K562 (cell line): Measurements from ENCODE around the gene CIAO2B.

ENCODE experiments used
- FOSL1 ChIP-seq: fragments of 200-800 bp; sonication (Bioruptor generic); conservative IDR thresholded peaks from 2 replicates; pipeline ENCODE4 v1.6.1; 2016; ENCODE audit warnings: missing genetic modification characterization, missing compliant biosample characterization
- MYC ChIP-seq, 2 experiments: fragments of 250-450 bp in 1 of 2; sonication (Bioruptor Pico) in 1 of 2; IDR thresholded peaks; 2 replicates each; pipeline versions ENCODE4 v1.5.1 to v1.6.1; 2012 to 2021; ENCODE audit warnings: low read depth in 2 of 2, borderline replicate concordance in 1 of 2, improper control_type of control experiment in 1 of 2, low read length in 1 of 2, mild to moderate bottlenecking in 1 of 2, moderate library complexity in 1 of 2
- OTX1 ChIP-seq: fragments of 450-650 bp; formaldehyde crosslinking; IDR thresholded peaks from 2 replicates; pipeline ENCODE4 v1.4.0; 2022; ENCODE audit warnings: mild to moderate bottlenecking
- TEAD4 ChIP-seq, 2 experiments: sonication (generic) in 1 of 2; formaldehyde crosslinking in 1 of 2; IDR thresholded peaks; 2 replicates each; pipeline versions ENCODE4 v1.6.1 to v1.8.0; 2012 to 2022; ENCODE audit warnings: borderline replicate concordance in 1 of 2, inconsistent platforms in 1 of 2, low read length in 1 of 2, mild to moderate bottlenecking in 1 of 2, missing genetic modification reagents in 1 of 2
- ZNF644 ChIP-seq: fragments of 200-800 bp; sonication (Bioruptor generic); IDR thresholded peaks from 2 replicates; pipeline ENCODE4 v1.6.1; 2016; ENCODE audit warnings: low read depth, missing genetic modification characterization, missing compliant biosample characterization
- ZNF780A ChIP-seq: fragments of 250-450 bp; sonication (Bioruptor Pico); IDR thresholded peaks from 2 replicates; pipeline ENCODE4 v1.5.0; 2021; ENCODE audit warnings: mild to moderate bottlenecking
- TF ChIP-seq, protein P1 (sequence below), 2 experiments: fragments of 450-650 bp; formaldehyde crosslinking in 1 of 2; IDR thresholded peaks; 2 replicates each; pipeline versions ENCODE4 v1.4.0 to v1.6.1; 2014 to 2020; ENCODE audit warnings: mild to moderate bottlenecking in 2 of 2, borderline replicate concordance in 1 of 2, low read depth in 1 of 2

DNA sequence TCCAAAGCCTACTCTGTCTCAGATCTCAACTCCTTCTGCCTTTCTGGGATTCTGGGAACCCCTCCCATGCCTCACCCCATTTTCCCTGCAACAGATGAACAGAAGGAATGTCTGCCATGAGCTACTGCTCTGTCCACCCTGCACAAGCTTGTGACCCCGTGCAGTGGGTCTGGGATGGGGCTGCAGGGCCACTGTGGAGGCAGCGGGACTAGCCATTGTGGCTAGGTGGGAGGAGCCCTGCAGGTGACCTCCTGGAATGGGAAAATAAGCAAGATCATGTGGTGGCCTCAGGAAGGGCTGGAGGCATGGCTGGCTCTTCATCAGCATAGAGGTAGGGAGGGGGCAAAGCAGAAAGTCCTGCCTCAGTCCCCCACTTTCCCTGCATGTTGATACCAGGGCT lies 40.1 kb downstream of the CIAO2B start:
- TF ChIP-seq OTX1 (CRISPR knock-in tag) (no peak), MYC (IDR thresholded peaks at IDR 0.05; ENCODE audit: low read depth, low read length) (no peak), MYC (CRISPR knock-in tag; IDR thresholded peaks at IDR 0.05; ENCODE audit: borderline replicate concordance, low read depth) (no peak), ZNF644 (tag) (no peak), FOSL1 (tag) (no peak), ZNF780A (no peak), TEAD4 (IDR thresholded peaks at IDR 0.05; ENCODE audit: low read length) (no peak), TEAD4 (CRISPR knock-in tag; IDR thresholded peaks at IDR 0.05; ENCODE audit: borderline replicate concordance) (no peak)
- TF ChIP-seq, protein P1, sequence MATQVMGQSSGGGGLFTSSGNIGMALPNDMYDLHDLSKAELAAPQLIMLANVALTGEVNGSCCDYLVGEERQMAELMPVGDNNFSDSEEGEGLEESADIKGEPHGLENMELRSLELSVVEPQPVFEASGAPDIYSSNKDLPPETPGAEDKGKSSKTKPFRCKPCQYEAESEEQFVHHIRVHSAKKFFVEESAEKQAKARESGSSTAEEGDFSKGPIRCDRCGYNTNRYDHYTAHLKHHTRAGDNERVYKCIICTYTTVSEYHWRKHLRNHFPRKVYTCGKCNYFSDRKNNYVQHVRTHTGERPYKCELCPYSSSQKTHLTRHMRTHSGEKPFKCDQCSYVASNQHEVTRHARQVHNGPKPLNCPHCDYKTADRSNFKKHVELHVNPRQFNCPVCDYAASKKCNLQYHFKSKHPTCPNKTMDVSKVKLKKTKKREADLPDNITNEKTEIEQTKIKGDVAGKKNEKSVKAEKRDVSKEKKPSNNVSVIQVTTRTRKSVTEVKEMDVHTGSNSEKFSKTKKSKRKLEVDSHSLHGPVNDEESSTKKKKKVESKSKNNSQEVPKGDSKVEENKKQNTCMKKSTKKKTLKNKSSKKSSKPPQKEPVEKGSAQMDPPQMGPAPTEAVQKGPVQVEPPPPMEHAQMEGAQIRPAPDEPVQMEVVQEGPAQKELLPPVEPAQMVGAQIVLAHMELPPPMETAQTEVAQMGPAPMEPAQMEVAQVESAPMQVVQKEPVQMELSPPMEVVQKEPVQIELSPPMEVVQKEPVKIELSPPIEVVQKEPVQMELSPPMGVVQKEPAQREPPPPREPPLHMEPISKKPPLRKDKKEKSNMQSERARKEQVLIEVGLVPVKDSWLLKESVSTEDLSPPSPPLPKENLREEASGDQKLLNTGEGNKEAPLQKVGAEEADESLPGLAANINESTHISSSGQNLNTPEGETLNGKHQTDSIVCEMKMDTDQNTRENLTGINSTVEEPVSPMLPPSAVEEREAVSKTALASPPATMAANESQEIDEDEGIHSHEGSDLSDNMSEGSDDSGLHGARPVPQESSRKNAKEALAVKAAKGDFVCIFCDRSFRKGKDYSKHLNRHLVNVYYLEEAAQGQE (IDR thresholded peaks at IDR 0.05; ENCODE audit: borderline replicate concordance), result no peak
- TF ChIP-seq, protein P1 (CRISPR knock-in tag; IDR thresholded peaks at IDR 0.05; ENCODE audit: low read depth), result no peak
